ENCODE results near the gene UGT2A3. TPM values are rescaled to one million over a fixed set of nuclear protein-coding genes. Genes with fewer than 3 reads are reported as not detected.

Gene UGT2A3
- total and polyA plus RNA-seq, 2 of the 4 experiments (the other 2 are of a cell fraction): not detected

DNA sequence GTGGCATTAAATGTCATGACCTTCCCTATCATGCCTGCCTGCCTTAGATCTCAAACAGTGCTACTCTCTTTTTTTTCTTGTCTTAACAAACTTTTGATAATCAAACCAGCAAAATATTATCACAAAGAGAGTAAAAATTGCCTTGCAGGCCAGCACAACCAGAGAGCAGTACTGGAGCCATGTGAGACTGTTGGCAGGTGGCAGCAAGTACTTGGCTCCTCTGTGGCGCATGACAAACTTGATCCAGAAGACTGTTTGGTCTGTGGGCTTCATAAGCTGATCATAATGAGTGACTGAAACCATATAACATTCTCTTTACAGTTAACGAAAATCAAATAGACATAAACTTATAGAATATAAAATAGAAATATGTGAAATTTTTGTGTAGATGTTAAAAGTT lies 33.3 kb upstream of the UGT2A3 start:
- Histone ChIP-seq H2BK15ac (ENCODE audit: low read depth, low read length) (no peak overlapping the region), H3K23ac (ENCODE audit: low read depth, low read length) (no peak overlapping the region), H2AFZ (replicated peaks; ENCODE audit: low read length, poor library complexity) (no peak overlapping the region), H2BK120ac (ENCODE audit: low read depth, low read length) (no peak overlapping the region), H3K56ac (ENCODE audit: extremely low read depth, insufficient read depth, low read length) (no peak overlapping the region), H2BK5ac (ENCODE audit: low read depth, low read length, poor library complexity, severe bottlenecking) (no peak overlapping the region), H3K4me2 (ENCODE audit: low read depth, low read length) (no peak overlapping the region), H3K14ac (replicated peaks; ENCODE audit: low read depth, low read length) (no peak overlapping the region), H2BK20ac (ENCODE audit: low read depth, low read length) (no peak overlapping the region), H3K27ac (ENCODE audit: insufficient read depth, low read length) (no peak overlapping the region), H3K79me1 (ENCODE audit: low read depth in 1 of 2, low read length in 2 of 2) (no peaks in the 10 kb centered on the region), H3K4me3 (ENCODE audit: insufficient read depth, low read depth, low read length) (no peak overlapping the region), H3K4me1 (ENCODE audit: control insufficient read depth, insufficient read depth, low read length) (no peaks in the 10 kb centered on the region), H4K8ac (ENCODE audit: low read depth in 2 of 2, low read length in 2 of 2) (no peak overlapping the region), H2AK9ac (replicated peaks; ENCODE audit: low read depth, low read length, poor library complexity) (no peak overlapping the region), H3K9me1 (ENCODE audit: insufficient read depth, low read length) (no peaks in the 10 kb centered on the region), H3K9me3 (ENCODE audit: control insufficient read depth, insufficient read depth, low read length) (no peaks in the 10 kb centered on the region), H4K20me1 (ENCODE audit: insufficient read depth, low read length) (no peaks in the 10 kb centered on the region), H3K4ac (ENCODE audit: low read depth, low read length) (no peak overlapping the region), H4K91ac (ENCODE audit: insufficient read depth, low read depth, low read length) (no peak overlapping the region), H3K18ac (ENCODE audit: low read depth, low read length) (no peak overlapping the region), H2AK5ac (ENCODE audit: low read depth, low read length) (no peak overlapping the region), H3K9ac (ENCODE audit: low read depth, low read length) (no peak overlapping the region), H4K5ac (ENCODE audit: low read depth, low read length) (no peak overlapping the region), H3K36me3 (ENCODE audit: control insufficient read depth, insufficient read depth, low read length) (no peaks in the 10 kb centered on the region), H3K27me3 (ENCODE audit: control insufficient read depth, insufficient read depth, low read length) (no peaks in the 10 kb centered on the region)
- intact Hi-C loops (cut with micrococcal nuclease) (no loop called here), dilution Hi-C loops (cut with HindIII; ENCODE audit: low sequenced_read_pairs, unreplicated experiment) (no loop called here), in situ Hi-C loops (cut with MboI; ENCODE audit: low sequenced_read_pairs) (no loop called here)
- CTCF ChIA-PET: no interaction called here
- TF ChIP-seq MAFK (IDR thresholded peaks at IDR 0.05; ENCODE audit: low read depth, low read length) (no peak), MAZ (IDR thresholded peaks at IDR 0.05; ENCODE audit: borderline replicate concordance, low read depth, low read length) (no peak), CEBPB (IDR thresholded peaks at IDR 0.05; ENCODE audit: low read depth, low read length) (no peak), RAD21 (IDR thresholded peaks at IDR 0.05; ENCODE audit: low read length) (no peak), RFX5 (IDR thresholded peaks at IDR 0.05; ENCODE audit: low read depth, low read length) (no peak)
- TF ChIP-seq, protein P1, sequence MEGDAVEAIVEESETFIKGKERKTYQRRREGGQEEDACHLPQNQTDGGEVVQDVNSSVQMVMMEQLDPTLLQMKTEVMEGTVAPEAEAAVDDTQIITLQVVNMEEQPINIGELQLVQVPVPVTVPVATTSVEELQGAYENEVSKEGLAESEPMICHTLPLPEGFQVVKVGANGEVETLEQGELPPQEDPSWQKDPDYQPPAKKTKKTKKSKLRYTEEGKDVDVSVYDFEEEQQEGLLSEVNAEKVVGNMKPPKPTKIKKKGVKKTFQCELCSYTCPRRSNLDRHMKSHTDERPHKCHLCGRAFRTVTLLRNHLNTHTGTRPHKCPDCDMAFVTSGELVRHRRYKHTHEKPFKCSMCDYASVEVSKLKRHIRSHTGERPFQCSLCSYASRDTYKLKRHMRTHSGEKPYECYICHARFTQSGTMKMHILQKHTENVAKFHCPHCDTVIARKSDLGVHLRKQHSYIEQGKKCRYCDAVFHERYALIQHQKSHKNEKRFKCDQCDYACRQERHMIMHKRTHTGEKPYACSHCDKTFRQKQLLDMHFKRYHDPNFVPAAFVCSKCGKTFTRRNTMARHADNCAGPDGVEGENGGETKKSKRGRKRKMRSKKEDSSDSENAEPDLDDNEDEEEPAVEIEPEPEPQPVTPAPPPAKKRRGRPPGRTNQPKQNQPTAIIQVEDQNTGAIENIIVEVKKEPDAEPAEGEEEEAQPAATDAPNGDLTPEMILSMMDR (conservative IDR thresholded peaks at IDR 0.05; ENCODE audit: low read depth, low read length): no peak
- DNase-seq (no peak), ATAC-seq (ENCODE audit: low read depth) (no peak)
- no CpG with 5 or more reads among the region's 2 CpGs for WGBS, 2 experiments (ENCODE audit: extremely low coverage in 2 of 2, insufficient read length in 1 of 2)
- POLR2A ChIA-PET (ENCODE audit: unreplicated experiment): no interaction called here
- BruUV-seq (replicated peaks): no TSS peak
